GM18907 (cell line): Measurements from ENCODE around the gene NEUROG1.
"Not testable (repeated sequence)": the region's sequence is repeated elsewhere in the genome, so short reads cannot be mapped to it uniquely, and the experiment has no call there.

Experiments
- ATAC-seq: cut with Tn5 transposase; IDR thresholded peaks from one replicate; pipeline ENCODE4 v1.9.1; 2021; ENCODE audit warnings: mild to moderate bottlenecking, moderate library complexity; ENCODE audit not compliant: unreplicated experiment

The NEUROG1 gene

GRCh38 chr5:135538261-135538660, 2.5 kb upstream of the NEUROG1 start:
- ATAC-seq, result no peak

GRCh38 chr5:135537745-135538144, 2.0 kb upstream of the NEUROG1 start:
- no peak for ATAC-seq

DNA sequence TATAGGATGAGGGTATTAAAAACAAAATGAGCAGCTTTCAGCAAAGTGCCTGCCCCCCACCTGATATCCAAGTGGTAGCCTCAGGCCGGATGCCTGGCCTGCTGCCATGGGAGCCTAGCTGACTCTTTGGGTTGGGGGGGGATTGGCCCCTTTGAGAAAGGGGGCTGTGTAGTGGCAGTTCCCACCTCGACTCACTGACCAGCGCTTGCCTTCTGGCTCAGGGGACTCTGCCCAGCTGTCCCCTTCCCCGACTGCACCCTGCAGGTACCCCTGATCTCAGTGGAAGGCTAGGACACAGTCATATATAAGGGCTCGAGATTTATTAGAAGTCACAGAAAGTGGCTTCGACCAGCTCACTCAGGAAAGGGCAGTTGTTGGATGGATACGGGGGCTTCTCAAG, 1.5 kb upstream of the NEUROG1 start:
- no peak for ATAC-seq

DNA sequence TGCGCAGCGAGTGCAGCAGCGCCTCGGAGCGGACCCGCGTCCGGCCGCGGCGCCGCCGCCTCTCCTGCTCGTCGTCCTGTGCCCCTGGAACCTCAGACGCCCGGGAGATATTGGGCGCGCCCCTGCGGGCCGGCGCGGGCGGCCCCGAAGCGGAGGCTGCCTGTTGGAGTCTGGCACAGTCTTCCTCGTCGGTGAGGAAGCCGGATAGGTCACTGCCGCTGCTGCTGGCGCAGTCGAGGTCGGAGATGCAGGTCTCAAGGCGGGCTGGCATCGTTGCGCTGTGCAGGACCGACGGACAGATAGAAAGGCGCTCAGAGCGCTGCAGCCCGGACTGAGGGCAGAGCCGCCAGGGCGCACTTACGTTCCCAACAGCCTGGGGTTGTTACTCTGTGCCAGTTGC, 344 bp downstream of the NEUROG1 start:
- no peak for ATAC-seq

DNA sequence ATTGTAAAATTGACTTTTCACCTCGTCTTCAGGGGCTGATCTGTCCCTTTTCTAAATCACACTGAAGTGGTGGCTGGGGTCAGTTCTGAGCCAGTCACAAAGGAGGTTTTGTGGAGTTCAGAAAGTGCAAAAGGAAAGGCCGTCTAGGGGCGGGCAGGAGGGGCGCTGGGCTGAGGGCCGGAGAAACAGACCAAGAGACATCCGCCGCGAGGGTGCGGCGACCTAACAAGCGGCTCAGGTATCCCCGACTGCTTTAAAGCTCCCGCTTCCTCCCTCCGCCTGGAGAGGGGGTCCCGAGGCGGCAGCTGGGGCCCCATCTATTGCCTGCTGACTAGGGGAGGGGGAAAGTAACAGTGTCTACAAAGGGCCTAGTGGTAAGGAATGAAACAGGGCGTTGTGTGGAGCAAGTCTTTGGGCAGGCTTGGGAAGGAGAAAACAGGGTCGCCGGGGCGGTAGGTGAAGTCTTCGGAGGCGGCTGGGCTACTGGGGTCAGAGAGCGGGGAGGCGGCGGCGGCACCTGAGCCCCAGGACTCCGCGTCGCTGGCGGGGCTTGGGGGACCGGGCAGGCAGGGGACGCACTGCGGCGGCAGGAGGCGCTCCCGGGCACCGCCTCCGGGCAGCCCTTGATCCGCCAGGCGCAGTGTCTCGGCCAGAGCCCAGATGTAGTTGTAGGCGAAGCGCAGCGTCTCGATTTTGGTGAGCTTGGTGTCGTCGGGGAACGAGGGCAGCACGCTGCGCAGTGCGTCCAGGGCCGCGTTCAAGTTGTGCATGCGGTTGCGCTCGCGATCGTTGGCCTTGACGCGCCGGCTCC, 950 bp downstream of the NEUROG1 start:
- ATAC-seq, result no peak

DNA sequence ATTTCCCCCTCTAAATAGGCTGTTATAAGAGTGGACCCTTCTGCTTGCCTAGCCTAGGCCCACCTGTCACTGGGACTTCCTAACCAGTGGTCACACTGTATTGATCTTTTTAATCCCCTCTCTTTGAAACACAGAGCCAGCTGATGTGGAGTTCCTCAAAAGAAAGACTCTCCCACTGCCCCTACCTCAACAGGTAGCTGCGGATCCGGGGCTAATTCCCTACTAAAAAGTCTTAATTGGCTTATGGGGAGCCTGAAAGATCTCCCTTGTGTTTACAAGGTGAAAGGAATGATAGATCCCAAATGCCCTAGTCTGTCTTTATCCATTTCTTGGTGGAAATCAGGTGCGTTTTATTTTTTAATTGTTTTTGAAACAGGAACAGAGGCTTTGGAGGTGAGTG, 2.0 kb downstream of the NEUROG1 start:
- no peak for ATAC-seq

GRCh38 chr5:135533334-135533733, 2.4 kb downstream of the NEUROG1 start:
- ATAC-seq, result no peak

GRCh38 chr5:135529576-135529975, 6.2 kb downstream of the NEUROG1 start:
- ATAC-seq, result not testable (repeated sequence)

DNA sequence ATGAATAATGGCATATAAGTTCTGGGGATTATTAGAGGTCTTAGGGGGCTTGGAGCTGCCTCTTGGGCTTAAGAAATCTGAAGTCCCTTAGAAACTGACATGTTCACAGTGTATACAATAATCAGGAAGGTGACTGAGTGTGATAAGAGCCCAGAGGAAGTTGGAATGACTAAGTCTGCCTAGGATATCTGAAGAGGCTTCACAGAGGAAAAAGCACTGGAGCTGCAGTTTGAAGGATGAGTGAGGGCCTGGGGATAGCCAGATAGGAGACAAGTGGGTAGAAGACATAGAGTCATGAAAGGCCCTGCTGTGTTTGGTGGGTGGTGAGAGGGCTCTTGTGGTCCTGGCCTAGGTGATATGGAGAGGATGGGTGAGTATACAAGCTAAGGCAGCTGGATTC, 8.8 kb downstream of the NEUROG1 start:
- no peak for ATAC-seq

DNA sequence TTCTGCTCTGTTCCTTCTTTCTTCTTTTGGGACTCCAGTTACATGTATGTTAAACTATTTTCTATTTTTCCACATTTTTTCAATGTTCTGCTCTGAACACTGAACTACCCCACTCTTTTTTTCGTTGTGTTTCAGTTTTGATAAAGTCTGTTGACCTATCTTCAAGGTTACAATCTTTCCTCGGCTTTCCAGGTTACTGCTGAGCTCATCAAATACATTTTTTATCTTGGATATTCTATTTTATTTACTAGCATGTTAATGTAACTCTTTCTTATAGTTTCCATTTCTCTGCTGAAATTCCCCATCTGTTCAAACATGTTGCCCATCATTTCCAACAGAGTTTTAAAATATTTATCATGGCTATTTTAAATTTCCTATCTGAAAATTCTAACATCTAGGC, 13.8 kb downstream of the NEUROG1 start:
- no peak for ATAC-seq

- no peak for ATAC-seq
These were observed 18.1 kb downstream of the NEUROG1 start for GRCh38 chr5:135517631-135518030.

DNA sequence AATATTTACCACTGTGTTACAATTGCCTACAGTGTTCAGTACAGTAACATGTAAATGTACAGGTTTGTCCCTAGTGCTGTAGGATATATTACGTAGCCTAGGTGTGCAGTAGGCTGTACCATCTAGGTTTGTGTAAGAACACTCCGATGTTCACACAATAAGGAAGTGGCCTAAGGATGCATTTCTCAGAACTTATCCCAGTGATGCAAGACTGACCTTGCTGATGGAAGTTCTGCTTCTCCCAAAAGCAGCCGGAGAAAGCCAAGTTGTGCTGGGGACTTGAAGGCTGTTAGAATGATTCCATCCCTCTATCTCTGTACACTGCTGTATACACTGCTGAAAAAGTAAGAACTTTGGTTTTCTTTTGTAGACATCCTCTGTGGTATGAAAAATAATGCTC, 21.6 kb downstream of the NEUROG1 start:
- ATAC-seq, result no peak

DNA sequence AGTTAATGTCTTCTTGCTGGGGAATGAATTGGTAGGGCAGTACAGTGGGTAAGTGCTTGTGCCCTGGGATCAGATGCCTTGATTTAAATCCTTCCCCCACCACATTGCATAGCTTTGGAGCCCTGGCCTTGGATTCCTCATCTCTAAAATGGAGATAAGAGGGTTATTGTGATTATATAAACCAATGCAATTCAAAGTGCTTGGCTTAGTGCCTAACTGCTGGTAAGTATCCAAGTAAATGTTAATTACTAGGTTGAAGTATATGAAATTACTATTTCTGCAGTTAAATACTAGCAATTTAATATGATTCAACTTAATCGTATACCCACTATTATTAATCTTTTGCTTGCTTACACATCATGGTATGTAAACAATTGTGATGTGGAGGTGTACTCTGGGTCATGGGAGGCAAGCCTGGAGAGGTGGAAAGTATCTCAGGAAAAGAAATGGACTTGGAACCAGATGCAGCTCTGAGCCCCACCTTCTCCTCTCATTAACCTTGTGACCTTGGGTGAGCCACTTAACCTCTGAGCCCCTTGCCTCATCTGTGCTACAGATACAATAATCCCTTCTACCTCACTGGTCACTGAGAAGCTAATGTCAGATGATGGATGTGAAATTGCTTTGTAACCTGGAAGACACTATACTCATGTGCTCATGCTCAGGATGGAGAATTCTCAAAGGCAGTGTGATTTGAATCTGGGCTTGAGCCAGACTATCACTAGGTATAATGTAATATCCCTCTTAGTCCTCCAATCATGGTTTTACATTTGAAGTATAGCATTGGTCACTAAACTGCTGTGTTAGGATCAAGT, 23.8 kb downstream of the NEUROG1 start:
- ATAC-seq, result no peak

- no peak for ATAC-seq
These were observed 25.8 kb downstream of the NEUROG1 start for GRCh38 chr5:135509995-135510394.

DNA sequence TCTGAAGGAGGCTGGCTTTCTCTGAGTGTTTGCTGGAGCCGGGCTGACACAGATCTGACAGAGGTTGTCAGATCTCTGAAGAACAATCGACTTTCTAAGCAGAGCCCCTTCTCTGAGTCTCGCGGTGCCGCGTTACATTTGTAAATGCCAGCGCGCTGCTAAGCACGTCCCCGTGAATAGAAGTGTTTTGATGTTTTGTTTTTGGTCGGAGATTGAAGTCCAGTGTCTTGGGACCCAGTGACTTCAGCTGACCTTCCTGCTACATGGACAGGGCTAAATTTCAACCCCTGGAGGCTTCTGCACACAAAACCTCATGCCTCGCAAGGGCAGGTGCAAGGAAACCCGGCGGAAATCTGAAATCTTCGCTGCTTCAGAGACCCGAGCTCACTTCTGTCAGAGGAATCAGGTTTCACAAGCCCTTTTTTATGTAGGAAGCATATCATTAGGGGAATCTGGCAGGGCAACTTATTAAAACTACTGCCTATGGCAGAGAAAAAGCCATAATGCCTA, 27.2 kb downstream of the NEUROG1 start:
- no peak for ATAC-seq

DNA sequence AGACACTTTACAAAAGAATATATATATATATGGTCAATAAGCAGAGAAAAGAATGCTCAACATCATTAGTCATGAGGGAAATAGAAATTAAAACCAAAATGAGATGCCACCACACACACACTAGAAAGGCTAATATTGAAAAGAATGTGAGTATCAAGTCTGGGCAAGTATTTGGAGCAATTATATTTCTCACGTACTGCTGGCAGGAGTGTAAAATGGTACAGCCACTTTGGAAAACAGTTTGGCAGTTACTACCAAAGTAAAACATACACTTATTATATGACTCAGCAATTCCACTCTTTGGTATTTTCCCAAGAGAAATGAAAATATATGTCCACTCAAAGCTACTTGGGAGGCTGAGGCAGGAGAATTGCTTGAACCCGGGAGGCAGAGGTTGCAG, 29.8 kb downstream of the NEUROG1 start:
- ATAC-seq, result no peak

- no peak for ATAC-seq
These were observed 31.4 kb downstream of the NEUROG1 start for GRCh38 chr5:135504376-135504775.

- no peak for ATAC-seq
These were observed 31.9 kb downstream of the NEUROG1 start for GRCh38 chr5:135503871-135504270.

DNA sequence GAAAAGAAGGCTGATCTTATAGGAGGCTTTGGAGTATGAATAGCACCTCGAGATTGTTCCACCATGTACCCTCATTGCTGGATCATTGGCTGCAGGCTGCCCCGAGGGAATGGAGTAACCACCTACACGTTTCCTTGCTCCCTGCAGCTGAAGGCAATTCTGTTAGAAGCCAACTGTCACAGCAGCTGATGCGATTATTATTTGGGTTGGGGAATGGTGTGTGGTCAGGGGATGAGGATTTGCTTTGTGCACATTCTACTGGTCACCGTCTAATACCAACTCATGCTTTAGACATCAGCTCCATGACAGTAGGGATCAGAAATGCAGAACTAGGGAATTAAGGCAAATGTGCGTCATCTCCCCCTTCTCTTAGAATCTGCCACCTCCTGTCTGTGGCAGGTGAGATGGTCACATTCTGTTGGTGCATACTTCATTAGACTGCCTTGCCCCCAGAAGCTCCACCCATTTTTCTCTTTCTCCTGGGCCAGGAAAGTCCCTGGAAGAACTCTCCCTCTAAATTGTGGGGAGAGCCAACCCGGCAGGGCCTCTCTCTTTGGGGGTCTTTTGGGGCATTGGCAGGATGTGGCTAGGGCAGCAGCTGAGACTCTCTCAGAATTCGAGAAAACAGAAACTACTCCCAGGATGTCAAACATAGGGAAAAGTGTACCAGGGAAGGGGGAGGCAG, 32.8 kb downstream of the NEUROG1 start:
- ATAC-seq, result no peak

DNA sequence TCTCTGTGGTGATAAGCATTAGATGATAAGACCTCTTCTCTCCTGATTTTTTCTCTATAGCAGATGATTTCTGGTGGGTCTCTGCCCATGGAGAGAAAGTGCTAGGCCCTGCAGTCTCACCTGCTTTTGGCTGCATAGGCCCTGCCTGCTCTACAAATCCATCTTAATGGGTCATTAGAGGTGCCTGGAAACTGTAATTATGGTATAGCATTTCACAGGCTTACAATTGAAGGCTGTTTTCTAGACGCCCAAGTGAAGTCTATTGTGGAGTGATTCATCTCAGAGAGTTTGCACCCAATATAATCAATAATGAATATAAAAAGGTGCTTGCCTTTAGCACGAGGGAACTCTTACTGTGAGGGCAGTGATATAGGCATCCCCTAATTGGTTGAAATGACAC, 33.8 kb downstream of the NEUROG1 start:
- ATAC-seq, result no peak

DNA sequence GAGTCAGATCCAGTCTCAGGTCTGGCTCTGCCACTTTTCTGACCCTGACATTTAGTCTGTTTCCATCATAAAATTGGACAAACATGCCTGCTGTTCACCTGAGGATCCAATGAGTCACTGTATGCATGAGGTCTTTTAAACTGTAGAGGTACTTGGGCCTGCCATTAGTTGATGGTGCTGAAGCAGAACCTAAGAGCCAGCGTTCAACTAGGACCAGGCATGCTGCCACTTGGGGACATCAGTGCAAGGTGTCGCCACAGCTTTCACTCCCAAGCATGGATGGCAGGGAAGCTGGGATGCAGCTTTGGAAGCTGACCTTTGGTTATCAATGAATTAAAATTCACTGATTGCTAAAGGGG, 37.1 kb downstream of the NEUROG1 start:
- no peak for ATAC-seq
